Transverse colon (tissue), 4 donors: Measurements from ENCODE around the gene KCNE4. TPM values are rescaled to one million over a fixed set of nuclear protein-coding genes. Genes with fewer than 3 reads are reported as not detected.

Source experiments
- DNase-seq: peaks from one replicate; pipeline ENCODE4 v3.0.0-alpha.2; 2019
- H3K27ac ChIP-seq, 4 donors: fragments of 200-600 bp; sonication (generic); 2 replicates each; pipeline ENCODE4 v1.5.1; 2016 to 2018; ENCODE audit warnings: inconsistent platforms in 4 of 4
- H3K27me3 ChIP-seq: fragments of 200-600 bp; sonication (generic); 2 replicates; pipeline ENCODE4 v1.5.1; 2017; ENCODE audit warnings: inconsistent platforms
- H3K36me3 ChIP-seq, 4 donors: fragments of 200-600 bp; sonication (generic); 2 replicates each; pipeline ENCODE4 v1.5.1; 2017 to 2019; ENCODE audit warnings: inconsistent platforms in 4 of 4
- H3K4me1 ChIP-seq, 4 donors: fragments of 200-600 bp; sonication (generic); 2 replicates each; pipeline ENCODE4 v1.5.1; 2017 to 2020; ENCODE audit warnings: inconsistent platforms in 4 of 4
- H3K4me3 ChIP-seq, 4 donors: fragments of 200-600 bp; sonication (generic); 1 replicate in 1 of 4; 2 replicates in 3 of 4; pipeline versions ENCODE4 v1.5.1 to v1.6.1; 2017 to 2019; ENCODE audit warnings: inconsistent platforms in 4 of 4
- H3K9me3 ChIP-seq, 2 donors: fragments of 200-600 bp; sonication (generic); 2 replicates each; pipeline ENCODE4 v1.5.1; 2017 to 2019; ENCODE audit warnings: inconsistent platforms in 2 of 2
- EP300 ChIP-seq: sonication (generic); formaldehyde crosslinking; IDR thresholded peaks from one replicate; pipeline ENCODE4 v1.6.1; 2017; ENCODE audit warnings: antibody characterized with exemption, low read depth
- POLR2A ChIP-seq: fragments of 450-650 bp; IDR thresholded peaks from one replicate; pipeline ENCODE4 v1.6.1; 2016; ENCODE audit warnings: antibody characterized with exemption, mild to moderate bottlenecking, moderate library complexity
- POLR2AphosphoS5 ChIP-seq, 3 donors: sonication (generic); formaldehyde crosslinking; IDR thresholded peaks; one replicate each; pipeline ENCODE4 v1.6.1; 2016; ENCODE audit warnings: antibody characterized with exemption in 3 of 3
- WGBS, 2 donors: methylation state at CpG; one replicate each; pipeline ENCODE4 v1.1.5; 2018; ENCODE audit warnings: low coverage in 1 of 2; 5-methylcytosine and 5-hydroxymethylcytosine counted together
- in situ Hi-C, 4 donors: fragments of 200-750 bp; cut with MboI; loops; one replicate each; pipeline versions ENCODE4 v1.15.0 to v1.15.1; 2017; ENCODE audit warnings: low sequenced_read_pairs in 3 of 4, low pct_ligation_motif_present in 1 of 4, low pct_unique_long_range_greater_than_20kb in 1 of 4
- intact Hi-C: fragments of 100-400 bp; cut with DNase I; formaldehyde crosslinking; loops from one replicate; pipeline ENCODE4 v1.15.1; 2023; ENCODE audit warnings: low total_unique reads
- total RNA-seq, 4 donors: library from RNA; depleted of rRNA; stranded (reverse); fragments of >200 nt; gene quantifications; one replicate each; pipeline ENCODE4 v1.1.0, GENCODE V29; 2016
- TF ChIP-seq, protein P1 (sequence below), 5 experiments: fragments of 200-600 bp in 3 of 5; fragments of 450-650 bp in 2 of 5; sonication (generic) in 3 of 5; IDR thresholded peaks; 1 replicate in 2 of 5; 2 replicates in 3 of 5; pipeline ENCODE4 v1.5.1; 2016 to 2017; ENCODE audit warnings: antibody characterized with exemption in 5 of 5, inconsistent platforms in 3 of 5, mild to moderate bottlenecking in 2 of 5, moderate library complexity in 1 of 5

The KCNE4 gene
- total RNA-seq, 4 donors from 2014 or later: 0.79 to 4.6 (median 1.7) TPM

DNA sequence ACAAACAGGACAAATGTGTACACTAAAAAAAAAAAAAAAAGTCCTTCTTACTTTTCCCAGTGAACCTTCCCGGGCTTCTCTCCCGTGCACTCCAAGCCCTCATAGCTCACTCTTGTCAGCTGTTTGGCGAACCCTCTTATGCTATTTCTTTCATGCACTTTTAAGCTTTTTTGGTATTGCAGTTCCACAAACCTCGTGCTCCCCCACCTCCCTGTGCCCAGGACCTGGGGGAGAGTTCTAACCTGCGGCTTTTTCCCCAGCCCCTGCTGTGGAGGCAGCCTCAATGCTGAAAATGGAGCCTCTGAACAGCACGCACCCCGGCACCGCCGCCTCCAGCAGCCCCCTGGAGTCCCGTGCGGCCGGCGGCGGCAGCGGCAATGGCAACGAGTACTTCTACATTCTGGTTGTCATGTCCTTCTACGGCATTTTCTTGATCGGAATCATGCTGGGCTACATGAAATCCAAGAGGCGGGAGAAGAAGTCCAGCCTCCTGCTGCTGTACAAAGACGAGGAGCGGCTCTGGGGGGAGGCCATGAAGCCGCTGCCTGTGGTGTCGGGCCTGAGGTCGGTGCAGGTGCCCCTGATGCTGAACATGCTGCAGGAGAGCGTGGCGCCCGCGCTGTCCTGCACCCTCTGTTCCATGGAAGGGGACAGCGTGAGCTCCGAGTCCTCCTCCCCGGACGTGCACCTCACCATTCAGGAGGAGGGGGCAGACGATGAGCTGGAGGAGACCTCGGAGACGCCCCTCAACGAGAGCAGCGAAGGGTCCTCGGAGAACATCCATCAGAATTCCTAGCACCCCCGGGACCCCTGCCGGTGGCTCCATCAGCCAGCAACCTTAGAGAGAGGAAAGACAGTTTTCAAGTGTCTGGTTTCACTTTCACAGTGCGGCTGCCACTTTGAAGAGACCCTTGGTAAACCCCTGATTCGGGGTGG lies 826 bp downstream of the KCNE4 start:
- Histone ChIP-seq H3K9me3 (no peaks in the 10 kb centered on the region), H3K4me1 (peaks cover 3 to 56% (median 9%) of the 10 kb centered on the region in 4 donors), H3K36me3 (no peaks in the 10 kb centered on the region), H3K4me3 (peak overlapping the region; percentile 24 to 50 (median 36)), H3K27ac (peak overlapping the region; percentile 78 to 90 (median 86)), H3K27me3 (no peaks in the 10 kb centered on the region)
- TF ChIP-seq EP300: no peak
- TF ChIP-seq, protein P1, sequence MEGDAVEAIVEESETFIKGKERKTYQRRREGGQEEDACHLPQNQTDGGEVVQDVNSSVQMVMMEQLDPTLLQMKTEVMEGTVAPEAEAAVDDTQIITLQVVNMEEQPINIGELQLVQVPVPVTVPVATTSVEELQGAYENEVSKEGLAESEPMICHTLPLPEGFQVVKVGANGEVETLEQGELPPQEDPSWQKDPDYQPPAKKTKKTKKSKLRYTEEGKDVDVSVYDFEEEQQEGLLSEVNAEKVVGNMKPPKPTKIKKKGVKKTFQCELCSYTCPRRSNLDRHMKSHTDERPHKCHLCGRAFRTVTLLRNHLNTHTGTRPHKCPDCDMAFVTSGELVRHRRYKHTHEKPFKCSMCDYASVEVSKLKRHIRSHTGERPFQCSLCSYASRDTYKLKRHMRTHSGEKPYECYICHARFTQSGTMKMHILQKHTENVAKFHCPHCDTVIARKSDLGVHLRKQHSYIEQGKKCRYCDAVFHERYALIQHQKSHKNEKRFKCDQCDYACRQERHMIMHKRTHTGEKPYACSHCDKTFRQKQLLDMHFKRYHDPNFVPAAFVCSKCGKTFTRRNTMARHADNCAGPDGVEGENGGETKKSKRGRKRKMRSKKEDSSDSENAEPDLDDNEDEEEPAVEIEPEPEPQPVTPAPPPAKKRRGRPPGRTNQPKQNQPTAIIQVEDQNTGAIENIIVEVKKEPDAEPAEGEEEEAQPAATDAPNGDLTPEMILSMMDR (IDR thresholded peaks at IDR 0.05): no peak
- no peak for TF ChIP-seq POLR2AphosphoS5 (IDR thresholded peaks at IDR 0.05)
- TF ChIP-seq POLR2A: no peak
- no peak for DNase-seq
- intact Hi-C loops (no loop called here), in situ Hi-C loops (no loop called here)
- WGBS, 2 donors: 44 to 64% methylated on average over 3 to 40 of the region's 42 CpGs

DNA sequence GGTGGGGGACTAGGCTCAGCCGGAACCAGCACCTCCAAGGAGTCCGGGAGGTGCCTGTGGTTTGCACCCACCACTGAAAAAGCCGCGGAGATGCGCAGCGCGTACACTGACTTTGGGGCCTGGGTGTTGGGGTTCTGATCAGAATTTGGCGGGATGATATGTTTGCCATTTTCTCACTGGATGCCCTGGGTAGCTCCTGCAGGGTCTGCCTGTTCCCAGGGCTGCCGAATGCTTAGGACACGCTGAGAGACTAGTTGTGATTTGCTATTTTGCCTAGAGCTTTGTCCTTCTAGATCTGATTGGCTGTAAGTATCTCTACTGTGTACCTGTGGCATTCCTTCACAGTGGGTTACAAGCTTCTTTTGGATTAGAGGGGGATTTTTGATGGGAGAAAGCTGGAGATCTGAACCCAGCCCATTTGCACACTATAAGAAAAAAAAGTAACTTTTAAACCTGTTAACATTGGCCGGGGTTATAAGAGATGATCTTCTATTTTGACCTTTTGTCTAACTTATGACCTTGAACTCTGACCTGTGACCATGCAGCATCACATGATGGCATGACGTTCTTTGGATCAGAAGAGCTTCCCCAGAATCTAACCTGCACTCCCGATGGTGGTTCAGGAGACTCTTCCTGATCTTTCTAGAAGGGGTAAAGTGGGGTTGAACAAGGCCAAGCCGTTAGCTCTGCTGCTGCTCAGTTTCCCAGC lies 1.6 kb downstream of the KCNE4 start:
- H3K27me3 ChIP-seq: no peaks in the 10 kb centered on the region
- WGBS, 2 donors: 70% methylated on average over 14 of the region's 14 CpGs; no CpG with 5 or more reads in 1 of the 2 donors
- no peaks in the 10 kb centered on the region for H3K9me3 ChIP-seq
- peak overlapping the region; percentile 24 to 50 (median 36) for H3K4me3 ChIP-seq
- H3K36me3 ChIP-seq: no peaks in the 10 kb centered on the region
- peak overlapping the region; percentile 78 to 90 (median 86) for H3K27ac ChIP-seq
- intact Hi-C loops (no loop called here), in situ Hi-C loops (no loop called here)
- peaks cover 3 to 52% (median 9%) of the 10 kb centered on the region in 4 donors for H3K4me1 ChIP-seq
- no peak for TF ChIP-seq POLR2AphosphoS5 (IDR thresholded peaks at IDR 0.05)
- no peak for DNase-seq

DNA sequence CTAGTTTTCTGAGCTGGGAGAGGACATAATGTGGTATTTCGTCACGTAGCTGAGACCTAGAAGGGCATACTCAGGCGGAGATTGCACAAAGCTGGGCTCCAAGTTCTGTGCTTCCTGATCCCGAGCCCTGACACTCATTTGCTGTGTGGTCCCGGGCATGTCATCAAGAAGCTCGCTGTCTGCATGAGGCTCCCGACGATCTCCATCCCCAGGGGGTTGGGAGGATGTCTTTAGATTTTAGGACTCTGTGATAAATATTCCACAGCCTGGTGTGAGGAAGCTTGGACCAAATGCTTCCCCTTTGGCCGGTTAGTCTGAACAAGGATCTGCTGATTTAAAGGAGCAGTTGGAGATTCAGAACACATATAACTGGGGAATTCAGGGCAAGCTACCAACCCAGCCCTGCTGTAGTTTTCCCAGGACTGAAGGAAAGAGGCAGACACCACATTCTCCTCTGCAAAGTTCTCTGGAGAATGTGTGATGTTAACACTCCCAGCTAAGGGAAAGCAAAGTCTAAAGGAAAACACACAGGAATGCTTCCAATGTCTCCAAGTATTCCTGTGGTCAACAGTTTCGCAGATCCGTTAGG lies 2.3 kb downstream of the KCNE4 start:
- peak; percentile 23 for DNase-seq
- intact Hi-C loops (no loop called here), in situ Hi-C loops (no loop called here)
- WGBS, 2 donors: 42% methylated on average over 3 to 11 of the region's 11 CpGs
- Histone ChIP-seq H3K27me3 (no peaks in the 10 kb centered on the region), H3K9me3 (no peaks in the 10 kb centered on the region), H3K27ac (peak overlapping the region; percentile 78 to 90 (median 86)), H3K4me3 (peak overlapping the region in 3 of 4 donors; percentile 32 to 50 (median 41)), H3K4me1 (peaks cover 3 to 52% (median 10%) of the 10 kb centered on the region in 4 donors), H3K36me3 (no peaks in the 10 kb centered on the region)
- TF ChIP-seq EP300 (no peak), POLR2AphosphoS5 (IDR thresholded peaks at IDR 0.05) (peak; percentile 4 to 47 (median 23))

DNA sequence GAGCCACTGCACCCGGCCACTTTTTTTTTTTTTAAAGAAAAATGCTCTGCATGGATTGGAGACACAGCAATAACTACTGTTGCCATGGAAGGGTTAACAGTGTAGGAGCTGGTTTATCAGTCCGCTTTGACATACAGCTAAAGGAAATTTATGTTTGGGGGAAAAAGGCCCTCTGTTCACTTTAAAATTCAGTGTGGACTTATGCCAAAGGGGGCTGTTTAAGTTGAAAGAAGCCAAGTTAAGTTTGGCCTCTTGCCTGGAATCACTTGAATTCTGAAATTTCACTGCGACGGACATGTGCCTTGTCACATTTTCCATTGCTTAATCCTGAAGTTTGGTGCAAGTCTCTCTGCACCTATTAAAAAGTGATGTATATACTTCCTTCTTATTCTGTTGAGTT lies 3.1 kb downstream of the KCNE4 start:
- TF ChIP-seq, protein P1 (IDR thresholded peaks at IDR 0.05): no peak
- TF ChIP-seq POLR2AphosphoS5 (IDR thresholded peaks at IDR 0.05) (peak in 2 of 3 donors; percentile 45 to 56), POLR2A (no peak)
- H3K36me3 ChIP-seq: no peaks in the 10 kb centered on the region
- WGBS, 2 donors: 59 to 80% methylated on average over 3 to 4 of the region's 4 CpGs
- no peak for DNase-seq
- no peaks in the 10 kb centered on the region for H3K9me3 ChIP-seq
- no peak overlapping the region for H3K4me3 ChIP-seq
- intact Hi-C loops: no loop called here
- H3K27ac ChIP-seq: peak overlapping the region; percentile 78 to 90 (median 86)
- H3K27me3 ChIP-seq: no peaks in the 10 kb centered on the region
- in situ Hi-C loops: no loop called here
- peaks cover 3 to 48% (median 10%) of the 10 kb centered on the region in 4 donors for H3K4me1 ChIP-seq
